GM10248 (cell line): Measurements from ENCODE around the gene GALNT9.

Experiments used
- CTCF ChIA-PET: fragments of 300-600 bp; sonication (Branson Sonifier 250); formaldehyde crosslinking; extraction: SDS; loops from one replicate; lab custom pipeline; 2021; ENCODE audit warnings: antibody characterized with exemption; lab: Yijun Ruan, JAX
- POLR2A ChIA-PET: fragments of 350-650 bp; sonication (Branson Sonifier 250); formaldehyde crosslinking; extraction: SDS; loops from one replicate; lab custom pipeline; 2020; ENCODE audit warnings: antibody characterized with exemption; lab: Yijun Ruan, JAX
- DNase-seq: peaks from one replicate; pipeline ENCODE4 v3.0.0; 2012; ENCODE audit errors: extremely low spot score
- TF ChIP-seq, protein P1 (sequence below): IDR thresholded peaks from 2 replicates; pipeline ENCODE4 v1.5.1; 2012; ENCODE audit warnings: mild to moderate bottlenecking, low read depth; ENCODE audit errors: extremely low read depth, missing control alignments, control extremely low read depth

GALNT9 gene

DNA sequence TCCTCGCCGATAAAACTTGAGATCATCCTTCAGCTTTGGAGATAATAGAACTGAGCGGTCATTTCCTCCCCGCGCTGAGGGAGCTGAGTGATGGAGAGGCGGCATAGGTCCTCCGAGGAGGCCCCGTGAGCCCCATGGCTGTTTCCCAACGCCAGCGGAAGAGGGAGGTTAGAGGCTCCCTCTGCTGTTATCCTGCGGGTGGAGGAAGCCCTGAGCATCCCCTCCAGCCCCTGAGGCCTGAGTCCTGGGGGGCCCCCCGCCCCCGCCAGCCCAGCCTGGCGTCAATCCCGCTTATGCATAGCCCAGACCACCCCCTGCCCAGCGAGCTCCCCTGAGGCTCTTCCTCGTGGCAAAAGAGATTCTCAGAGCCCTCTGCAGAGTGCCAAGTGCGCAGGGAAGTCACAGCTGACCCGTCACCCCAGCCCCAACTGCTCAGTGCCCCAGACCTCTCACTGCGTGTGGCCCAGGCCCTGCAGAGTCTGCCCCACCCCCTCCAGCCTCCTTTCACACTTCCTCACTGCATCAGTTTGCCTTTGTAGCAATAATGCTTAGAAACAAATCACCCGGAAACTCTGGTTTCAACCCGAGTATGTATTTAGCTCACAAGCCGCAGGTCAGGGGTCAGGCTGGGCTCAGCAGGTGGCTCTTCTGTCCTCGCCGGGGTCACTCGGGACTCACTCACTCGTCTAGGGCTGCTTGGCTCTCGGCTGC lies 44.7 kb upstream of the GALNT9 start:
- TF ChIP-seq, protein P1, sequence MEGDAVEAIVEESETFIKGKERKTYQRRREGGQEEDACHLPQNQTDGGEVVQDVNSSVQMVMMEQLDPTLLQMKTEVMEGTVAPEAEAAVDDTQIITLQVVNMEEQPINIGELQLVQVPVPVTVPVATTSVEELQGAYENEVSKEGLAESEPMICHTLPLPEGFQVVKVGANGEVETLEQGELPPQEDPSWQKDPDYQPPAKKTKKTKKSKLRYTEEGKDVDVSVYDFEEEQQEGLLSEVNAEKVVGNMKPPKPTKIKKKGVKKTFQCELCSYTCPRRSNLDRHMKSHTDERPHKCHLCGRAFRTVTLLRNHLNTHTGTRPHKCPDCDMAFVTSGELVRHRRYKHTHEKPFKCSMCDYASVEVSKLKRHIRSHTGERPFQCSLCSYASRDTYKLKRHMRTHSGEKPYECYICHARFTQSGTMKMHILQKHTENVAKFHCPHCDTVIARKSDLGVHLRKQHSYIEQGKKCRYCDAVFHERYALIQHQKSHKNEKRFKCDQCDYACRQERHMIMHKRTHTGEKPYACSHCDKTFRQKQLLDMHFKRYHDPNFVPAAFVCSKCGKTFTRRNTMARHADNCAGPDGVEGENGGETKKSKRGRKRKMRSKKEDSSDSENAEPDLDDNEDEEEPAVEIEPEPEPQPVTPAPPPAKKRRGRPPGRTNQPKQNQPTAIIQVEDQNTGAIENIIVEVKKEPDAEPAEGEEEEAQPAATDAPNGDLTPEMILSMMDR: no peak
- no peak for DNase-seq
- ChIA-PET CTCF (no interaction called here), POLR2A (no interaction called here)

DNA sequence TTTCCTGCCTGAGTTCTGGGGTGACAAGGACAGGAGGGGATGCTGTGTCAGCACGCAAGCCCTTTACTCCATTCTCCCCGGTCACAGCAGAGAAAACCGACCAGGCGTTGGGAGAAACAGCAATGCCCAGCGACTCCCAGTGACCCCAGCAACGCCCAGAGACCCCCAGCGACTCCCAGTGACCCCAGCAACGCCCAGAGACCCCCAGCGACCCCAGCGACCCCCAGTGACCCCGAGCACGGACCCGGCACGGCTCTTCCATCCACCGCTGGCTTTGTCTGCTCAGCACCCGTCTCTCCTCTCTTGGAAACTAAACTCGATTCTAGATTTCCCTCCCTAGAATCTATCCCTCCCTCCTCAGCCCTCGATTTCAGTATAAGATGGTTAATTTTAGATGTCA lies 38.5 kb upstream of the GALNT9 start:
- POLR2A ChIA-PET: no interaction called here
- TF ChIP-seq, protein P1: no peak
- DNase-seq: no peak
- CTCF ChIA-PET: no interaction called here

DNA sequence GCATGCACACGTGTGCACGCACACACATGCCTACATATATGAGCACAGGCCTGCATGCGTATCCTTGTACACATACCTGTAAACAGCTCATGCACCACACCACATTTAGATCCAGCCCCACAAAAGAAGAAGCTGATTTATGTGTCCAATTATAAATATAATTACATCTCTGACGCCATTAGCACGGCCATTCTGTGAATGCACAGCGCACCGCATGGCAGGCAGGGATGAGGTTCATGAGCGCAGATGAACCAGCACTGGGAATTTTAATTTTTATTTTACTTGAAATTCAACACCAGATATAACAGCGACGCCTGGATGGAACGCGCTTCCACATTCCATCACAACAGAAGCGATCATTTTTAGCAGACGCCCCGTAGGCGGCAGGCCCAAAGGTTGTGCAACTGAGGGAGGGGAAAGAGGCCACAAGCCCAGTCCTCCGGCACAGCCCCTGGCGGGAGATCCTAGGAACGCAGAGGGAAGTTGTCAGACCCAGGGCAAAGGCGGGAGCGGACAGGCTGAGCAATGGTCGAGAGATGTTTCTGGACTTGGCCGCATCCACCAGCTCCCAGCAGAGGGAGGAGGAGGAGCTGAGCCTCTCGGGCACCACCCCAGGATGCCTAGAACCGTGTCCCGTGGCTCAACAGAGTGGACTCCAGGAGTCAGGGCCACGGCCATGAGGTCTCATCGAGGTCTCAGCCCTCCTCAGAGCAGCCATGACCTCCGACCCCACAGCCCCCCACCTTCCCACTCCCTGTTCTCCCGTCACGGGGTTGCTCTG lies 37.9 kb upstream of the GALNT9 start:
- ChIA-PET CTCF (no interaction called here), POLR2A (no interaction called here)
- TF ChIP-seq, protein P1: no peak
- DNase-seq: no peak

DNA sequence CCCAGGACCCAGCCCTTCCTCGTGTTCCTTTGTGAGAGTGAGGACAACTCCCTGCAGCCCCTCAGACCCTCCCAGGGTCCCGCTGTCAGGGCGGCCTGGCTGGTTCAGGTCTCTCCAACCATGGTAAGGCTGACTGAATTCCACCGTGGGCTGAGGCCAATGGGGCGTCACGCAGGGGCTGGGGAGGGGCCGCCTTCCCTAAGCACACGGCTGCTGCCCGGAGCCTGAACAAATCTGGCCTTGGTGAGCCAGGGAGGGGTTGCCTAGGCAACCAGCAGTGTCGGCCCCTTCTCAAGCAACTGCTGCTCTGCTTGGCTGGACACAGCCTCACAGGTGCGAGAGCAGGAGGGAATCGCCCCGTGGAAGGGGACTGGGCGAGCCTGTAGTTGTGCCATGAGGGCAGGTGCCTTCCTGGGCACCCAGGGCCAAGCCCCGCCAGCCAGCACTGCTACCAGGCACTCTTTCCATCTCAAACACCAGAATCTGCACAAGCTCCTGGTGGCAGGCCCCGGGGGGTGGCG lies 37.0 kb upstream of the GALNT9 start:
- DNase-seq: no peak
- POLR2A ChIA-PET: no interaction called here
- TF ChIP-seq, protein P1: no peak
- CTCF ChIA-PET: no interaction called here

DNA sequence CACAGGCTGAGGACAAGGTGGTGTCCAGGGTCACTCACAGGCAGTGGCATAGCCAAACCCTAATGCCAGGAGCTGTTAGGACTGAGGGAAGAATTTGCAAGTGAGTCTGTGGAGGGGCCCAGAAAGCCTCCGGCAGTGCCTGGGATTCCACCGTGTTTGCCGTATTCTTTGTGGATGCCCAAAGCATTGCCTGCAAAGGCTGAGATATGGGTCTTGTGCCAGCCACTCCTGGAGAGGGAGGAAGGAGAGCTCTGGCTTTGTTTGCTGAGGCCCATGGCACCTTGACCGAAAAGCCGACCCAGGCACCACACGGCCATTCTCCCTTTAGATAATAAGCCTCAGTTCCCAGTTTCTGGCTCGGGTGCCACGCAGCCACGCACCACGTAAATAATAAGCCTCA lies 35.8 kb upstream of the GALNT9 start:
- DNase-seq: no peak
- TF ChIP-seq, protein P1: no peak
- ChIA-PET CTCF (no interaction called here), POLR2A (no interaction called here)

DNA sequence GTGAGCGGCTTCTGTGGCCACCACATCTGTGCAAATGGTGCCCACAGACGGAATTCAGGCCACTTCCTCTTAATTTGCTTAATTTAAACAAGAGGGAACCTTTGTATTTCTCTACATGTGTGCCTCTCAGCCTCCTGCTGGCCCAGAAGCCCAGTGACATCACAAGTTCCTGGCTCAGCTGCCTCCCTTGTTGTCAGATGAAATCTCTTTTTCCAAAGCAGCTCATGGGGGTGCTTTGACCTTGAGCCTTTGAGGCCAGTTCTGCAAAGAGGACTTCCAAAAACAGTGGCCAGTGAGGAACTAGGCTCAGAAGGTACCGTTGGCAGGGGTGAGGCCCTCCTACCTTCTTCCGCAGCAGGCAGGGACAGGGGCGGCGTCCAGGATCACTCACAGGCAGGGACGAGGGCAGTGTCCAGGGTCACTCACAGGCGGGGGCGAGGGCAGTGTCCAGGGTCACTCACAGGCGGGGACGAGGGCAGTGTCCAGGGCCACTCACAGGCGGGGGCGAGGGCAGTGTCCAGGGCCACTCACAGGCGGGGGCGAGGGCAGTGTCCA lies 35.0 kb upstream of the GALNT9 start:
- DNase-seq: no peak
- ChIA-PET POLR2A (no interaction called here), CTCF (no interaction called here)
- TF ChIP-seq, protein P1: no peak
